GM12878 (cell line): Measurements from ENCODE around the gene HPSE2. TPM values are rescaled to one million over a fixed set of nuclear protein-coding genes. Genes with fewer than 3 reads are reported as not detected.
A peak's percentile ranks its signal among the peaks of the same experiment; 100 is the strongest.

Source experiments
- ASH2L ChIP-seq: fragments of 300-600, 200-600 bp; sonication (generic); IDR thresholded peaks from 2 replicates; pipeline ENCODE4 v1.6.1; 2017; ENCODE audit warnings: low read depth, mild to moderate bottlenecking, borderline replicate concordance
- BCL11A ChIP-seq: IDR thresholded peaks from 2 replicates; pipeline ENCODE4 v1.6.1; 2011; ENCODE audit warnings: low read depth, low read length
- BMI1 ChIP-seq: fragments of 450-650 bp; IDR thresholded peaks from 2 replicates; pipeline ENCODE4 v1.6.1; 2016; ENCODE audit warnings: mild to moderate bottlenecking, moderate library complexity, borderline replicate concordance
- CBFB ChIP-seq: IDR thresholded peaks from 2 replicates; pipeline ENCODE4 v1.6.1; 2016; ENCODE audit warnings: antibody characterized with exemption, low read depth
- CBX3 ChIP-seq: fragments of 200-600 bp; sonication (generic); IDR thresholded peaks from 2 replicates; pipeline ENCODE4 v1.6.1; 2016; ENCODE audit warnings: low read depth, borderline replicate concordance
- DPF2 ChIP-seq: fragments of 450-650 bp; IDR thresholded peaks from 2 replicates; pipeline ENCODE4 v1.6.1; 2017; ENCODE audit warnings: mild to moderate bottlenecking
- EGR1 ChIP-seq, 2 experiments: IDR thresholded peaks; 1 replicate in 1 of 2; 2 replicates in 1 of 2; pipeline ENCODE4 v1.6.1; 2011 to 2012; ENCODE audit warnings: low read depth in 2 of 2, low read length in 2 of 2, borderline replicate concordance in 1 of 2, mild to moderate bottlenecking in 1 of 2, moderate library complexity in 1 of 2
- ESRRA ChIP-seq: IDR thresholded peaks from 2 replicates; pipeline ENCODE4 v1.6.1; 2012; ENCODE audit warnings: mild to moderate bottlenecking, low read length, improper control_type of control experiment
- FOXM1 ChIP-seq: IDR thresholded peaks from 2 replicates; pipeline ENCODE4 v1.6.1; 2012; ENCODE audit warnings: low read depth, mild to moderate bottlenecking, inconsistent platforms, low read length, moderate library complexity
- HDGF ChIP-seq: fragments of 450-650 bp; IDR thresholded peaks from 2 replicates; pipeline ENCODE4 v1.6.1; 2016; ENCODE audit warnings: antibody characterized with exemption
- IRF4 ChIP-seq: IDR thresholded peaks from 2 replicates; pipeline ENCODE4 v1.6.1; 2011; ENCODE audit warnings: low read depth, low read length
- JUNB ChIP-seq: IDR thresholded peaks from 2 replicates; pipeline ENCODE4 v1.6.1; 2016; ENCODE audit warnings: antibody characterized with exemption, mild to moderate bottlenecking
- NR2C2 ChIP-seq: IDR thresholded peaks from 2 replicates; pipeline ENCODE4 v1.6.1; 2011; ENCODE audit warnings: borderline replicate concordance, low read depth; ENCODE audit not compliant: control insufficient read depth, insufficient read length
- RFX5 ChIP-seq: IDR thresholded peaks from 2 replicates; pipeline ENCODE4 v1.6.1; 2011; ENCODE audit warnings: low read depth, low read length, improper control_type of control experiment
- SMAD1 ChIP-seq: fragments of 450-650 bp; IDR thresholded peaks from 2 replicates; pipeline ENCODE4 v1.6.1; 2018; ENCODE audit warnings: mild to moderate bottlenecking, low read depth; ENCODE audit not compliant: partially characterized antibody
- SREBF2 ChIP-seq: IDR thresholded peaks from 2 replicates; pipeline ENCODE4 v1.6.1; 2012; ENCODE audit warnings: mild to moderate bottlenecking, low read length
- ZNF274 ChIP-seq: IDR thresholded peaks from one replicate; pipeline ENCODE4 v1.8.0; 2011; ENCODE audit not compliant: insufficient read length, insufficient read depth
- polyA plus RNA-seq, 11 experiments: library from polyadenylated mRNA; depleted of rRNA in 4 of 11; unstranded in 6 of 11; stranded (reverse) in 5 of 11; fragments of >200 nt; fragmentation: Nextera tagmentation in 4 of 11; fragmentation: Illumina TruSeq in 1 of 11; extraction: Ambion mirVana in 4 of 11; extraction: Trizol in 1 of 11; gene quantifications; 1 replicate in 1 of 11; 2 replicates in 10 of 11; pipeline versions ENCODE4 v1.2.1 to v1.2.3, GENCODE V29; 2011 to 2016; ENCODE audit warnings: inconsistent platforms in 2 of 11, missing spikeins in 2 of 11, low read depth in 1 of 11
- total RNA-seq, 4 experiments: library from RNA; depleted of rRNA in 3 of 4; stranded (reverse); fragments of >200 nt in 3 of 4; fragmentation: Illumina TruSeq in 1 of 4; extraction: Trizol in 1 of 4; gene quantifications; 2 replicates each; pipeline versions ENCODE4 v1.2.1 to v1.2.3, GENCODE V29; 2013 to 2021
- TF ChIP-seq, protein P1 (sequence below): fragments of 450-650 bp; formaldehyde crosslinking; IDR thresholded peaks from 2 replicates; pipeline ENCODE4 v1.4.0; 2022; ENCODE audit warnings: mild to moderate bottlenecking, moderate library complexity
- TF ChIP-seq, protein P2 (sequence below): fragments of 450-650 bp; IDR thresholded peaks from 2 replicates; pipeline ENCODE4 v1.6.1; 2017; ENCODE audit warnings: antibody characterized with exemption, mild to moderate bottlenecking, moderate library complexity
- TF ChIP-seq, protein P3 (sequence below): IDR thresholded peaks from 2 replicates; pipeline ENCODE4 v1.6.1; 2011; ENCODE audit warnings: borderline replicate concordance, low read depth, mild to moderate bottlenecking, moderate library complexity, low read length; ENCODE audit not compliant: insufficient read depth, poor library complexity, severe bottlenecking
- TF ChIP-seq, protein P4 (sequence below): IDR thresholded peaks from 2 replicates; pipeline ENCODE4 v1.6.1; 2012; ENCODE audit warnings: low read length, inconsistent platforms
- TF ChIP-seq, protein P5 (sequence below): IDR thresholded peaks from 2 replicates; pipeline ENCODE4 v1.6.1; 2011; ENCODE audit warnings: mild to moderate bottlenecking, low read depth, low read length, moderate library complexity; ENCODE audit not compliant: insufficient replicate concordance

HPSE2 gene
- total and polyA plus RNA-seq, 10 of the 15 experiments (the other 5 are each of a cell fraction or from before 2014, with no cell fraction given) = 0.06 TPM; not detected in 9

DNA sequence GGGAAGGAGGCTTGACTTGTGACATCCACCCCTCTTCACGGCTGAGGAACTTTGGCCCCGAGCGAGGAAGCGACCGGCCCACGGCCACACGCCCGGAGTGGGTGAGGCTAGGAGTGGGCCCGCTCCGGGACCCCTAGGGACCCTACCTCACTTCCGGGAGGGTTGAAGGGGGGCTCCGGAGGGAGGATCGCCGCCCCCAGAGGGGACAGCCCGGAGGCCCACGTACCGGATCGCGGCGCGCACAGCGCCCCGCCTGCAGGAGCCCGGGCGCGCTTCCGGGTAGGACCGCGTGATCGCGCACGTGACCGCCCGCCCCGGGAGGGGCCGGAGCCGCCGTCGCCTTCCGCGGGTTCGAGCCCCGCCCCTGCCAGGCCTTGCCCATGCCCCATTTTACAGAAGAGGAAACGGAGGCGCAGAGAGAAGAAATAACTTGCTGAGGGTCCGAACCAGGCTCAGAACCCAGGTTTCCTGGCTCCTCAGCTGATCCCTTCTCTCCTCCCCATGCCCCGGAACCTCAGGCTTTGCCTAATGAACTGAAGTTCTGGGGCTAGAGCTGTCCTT, 788.9 kb downstream of the HPSE2 start, which contains the start of gene HPS1 (continued):
- TF ChIP-seq, protein P1, sequence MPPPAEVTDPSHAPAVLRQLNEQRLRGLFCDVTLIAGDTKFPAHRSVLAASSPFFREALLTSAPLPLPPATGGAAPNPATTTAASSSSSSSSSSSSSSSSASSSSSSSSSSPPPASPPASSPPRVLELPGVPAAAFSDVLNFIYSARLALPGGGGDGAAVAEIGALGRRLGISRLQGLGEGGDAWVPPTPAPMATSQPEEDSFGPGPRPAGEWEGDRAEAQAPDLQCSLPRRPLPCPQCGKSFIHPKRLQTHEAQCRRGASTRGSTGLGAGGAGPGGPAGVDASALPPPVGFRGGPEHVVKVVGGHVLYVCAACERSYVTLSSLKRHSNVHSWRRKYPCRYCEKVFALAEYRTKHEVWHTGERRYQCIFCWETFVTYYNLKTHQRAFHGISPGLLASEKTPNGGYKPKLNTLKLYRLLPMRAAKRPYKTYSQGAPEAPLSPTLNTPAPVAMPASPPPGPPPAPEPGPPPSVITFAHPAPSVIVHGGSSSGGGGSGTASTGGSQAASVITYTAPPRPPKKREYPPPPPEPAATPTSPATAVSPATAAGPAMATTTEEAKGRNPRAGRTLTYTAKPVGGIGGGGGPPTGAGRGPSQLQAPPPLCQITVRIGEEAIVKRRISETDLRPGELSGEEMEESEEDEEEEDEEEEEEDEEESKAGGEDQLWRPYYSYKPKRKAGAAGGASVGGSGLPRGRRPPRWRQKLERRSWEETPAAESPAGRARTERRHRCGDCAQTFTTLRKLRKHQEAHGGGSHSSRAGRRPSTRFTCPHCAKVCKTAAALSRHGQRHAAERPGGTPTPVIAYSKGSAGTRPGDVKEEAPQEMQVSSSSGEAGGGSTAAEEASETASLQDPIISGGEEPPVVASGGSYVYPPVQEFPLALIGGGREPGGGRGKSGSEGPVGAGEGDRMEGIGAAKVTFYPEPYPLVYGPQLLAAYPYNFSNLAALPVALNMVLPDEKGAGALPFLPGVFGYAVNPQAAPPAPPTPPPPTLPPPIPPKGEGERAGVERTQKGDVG (CRISPR knock-in tag) = no peak
- no peak for TF ChIP-seq ZNF274
- no peak for TF ChIP-seq IRF4
- no peak for TF ChIP-seq ASH2L
- no peak for TF ChIP-seq JUNB
- TF ChIP-seq SREBF2 = no peak
- no peak for TF ChIP-seq BCL11A
- TF ChIP-seq, protein P2, sequence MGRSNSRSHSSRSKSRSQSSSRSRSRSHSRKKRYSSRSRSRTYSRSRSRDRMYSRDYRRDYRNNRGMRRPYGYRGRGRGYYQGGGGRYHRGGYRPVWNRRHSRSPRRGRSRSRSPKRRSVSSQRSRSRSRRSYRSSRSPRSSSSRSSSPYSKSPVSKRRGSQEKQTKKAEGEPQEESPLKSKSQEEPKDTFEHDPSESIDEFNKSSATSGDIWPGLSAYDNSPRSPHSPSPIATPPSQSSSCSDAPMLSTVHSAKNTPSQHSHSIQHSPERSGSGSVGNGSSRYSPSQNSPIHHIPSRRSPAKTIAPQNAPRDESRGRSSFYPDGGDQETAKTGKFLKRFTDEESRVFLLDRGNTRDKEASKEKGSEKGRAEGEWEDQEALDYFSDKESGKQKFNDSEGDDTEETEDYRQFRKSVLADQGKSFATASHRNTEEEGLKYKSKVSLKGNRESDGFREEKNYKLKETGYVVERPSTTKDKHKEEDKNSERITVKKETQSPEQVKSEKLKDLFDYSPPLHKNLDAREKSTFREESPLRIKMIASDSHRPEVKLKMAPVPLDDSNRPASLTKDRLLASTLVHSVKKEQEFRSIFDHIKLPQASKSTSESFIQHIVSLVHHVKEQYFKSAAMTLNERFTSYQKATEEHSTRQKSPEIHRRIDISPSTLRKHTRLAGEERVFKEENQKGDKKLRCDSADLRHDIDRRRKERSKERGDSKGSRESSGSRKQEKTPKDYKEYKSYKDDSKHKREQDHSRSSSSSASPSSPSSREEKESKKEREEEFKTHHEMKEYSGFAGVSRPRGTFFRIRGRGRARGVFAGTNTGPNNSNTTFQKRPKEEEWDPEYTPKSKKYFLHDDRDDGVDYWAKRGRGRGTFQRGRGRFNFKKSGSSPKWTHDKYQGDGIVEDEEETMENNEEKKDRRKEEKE = no peak
- TF ChIP-seq, protein P3, sequence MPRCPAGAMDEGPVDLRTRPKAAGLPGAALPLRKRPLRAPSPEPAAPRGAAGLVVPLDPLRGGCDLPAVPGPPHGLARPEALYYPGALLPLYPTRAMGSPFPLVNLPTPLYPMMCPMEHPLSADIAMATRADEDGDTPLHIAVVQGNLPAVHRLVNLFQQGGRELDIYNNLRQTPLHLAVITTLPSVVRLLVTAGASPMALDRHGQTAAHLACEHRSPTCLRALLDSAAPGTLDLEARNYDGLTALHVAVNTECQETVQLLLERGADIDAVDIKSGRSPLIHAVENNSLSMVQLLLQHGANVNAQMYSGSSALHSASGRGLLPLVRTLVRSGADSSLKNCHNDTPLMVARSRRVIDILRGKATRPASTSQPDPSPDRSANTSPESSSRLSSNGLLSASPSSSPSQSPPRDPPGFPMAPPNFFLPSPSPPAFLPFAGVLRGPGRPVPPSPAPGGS = peak; percentile 12
- TF ChIP-seq SMAD1 = peak; percentile 18
- no peak for TF ChIP-seq CBX3
- no peak for TF ChIP-seq CBFB
- TF ChIP-seq HDGF = no peak
- TF ChIP-seq DPF2 = peak; percentile 87
- peak; percentile 9 to 52 for TF ChIP-seq EGR1 (IDR thresholded peaks at IDR 0.05; ENCODE audit: borderline replicate concordance in 1 of 2, low read depth in 2 of 2, low read length in 2 of 2)
- TF ChIP-seq, protein P4, sequence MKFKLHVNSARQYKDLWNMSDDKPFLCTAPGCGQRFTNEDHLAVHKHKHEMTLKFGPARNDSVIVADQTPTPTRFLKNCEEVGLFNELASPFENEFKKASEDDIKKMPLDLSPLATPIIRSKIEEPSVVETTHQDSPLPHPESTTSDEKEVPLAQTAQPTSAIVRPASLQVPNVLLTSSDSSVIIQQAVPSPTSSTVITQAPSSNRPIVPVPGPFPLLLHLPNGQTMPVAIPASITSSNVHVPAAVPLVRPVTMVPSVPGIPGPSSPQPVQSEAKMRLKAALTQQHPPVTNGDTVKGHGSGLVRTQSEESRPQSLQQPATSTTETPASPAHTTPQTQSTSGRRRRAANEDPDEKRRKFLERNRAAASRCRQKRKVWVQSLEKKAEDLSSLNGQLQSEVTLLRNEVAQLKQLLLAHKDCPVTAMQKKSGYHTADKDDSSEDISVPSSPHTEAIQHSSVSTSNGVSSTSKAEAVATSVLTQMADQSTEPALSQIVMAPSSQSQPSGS = no peak
- TF ChIP-seq RFX5 = no peak
- TF ChIP-seq FOXM1 = no peak
- TF ChIP-seq NR2C2 = no peak
- no peak for TF ChIP-seq ESRRA
- no peak for TF ChIP-seq BMI1
- TF ChIP-seq, protein P5, sequence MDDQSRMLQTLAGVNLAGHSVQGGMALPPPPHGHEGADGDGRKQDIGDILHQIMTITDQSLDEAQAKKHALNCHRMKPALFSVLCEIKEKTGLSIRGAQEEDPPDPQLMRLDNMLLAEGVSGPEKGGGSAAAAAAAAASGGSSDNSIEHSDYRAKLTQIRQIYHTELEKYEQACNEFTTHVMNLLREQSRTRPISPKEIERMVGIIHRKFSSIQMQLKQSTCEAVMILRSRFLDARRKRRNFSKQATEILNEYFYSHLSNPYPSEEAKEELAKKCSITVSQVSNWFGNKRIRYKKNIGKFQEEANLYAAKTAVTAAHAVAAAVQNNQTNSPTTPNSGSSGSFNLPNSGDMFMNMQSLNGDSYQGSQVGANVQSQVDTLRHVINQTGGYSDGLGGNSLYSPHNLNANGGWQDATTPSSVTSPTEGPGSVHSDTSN = no peak
